PFSK-1 (cell line): ENCODE results near the gene GABBR2.

Source experiments
- FOXP2 ChIP-seq: optimal IDR thresholded peaks from 2 replicates; pipeline ENCODE3; 2011; ENCODE audit warnings: borderline replicate concordance, control low read depth, inconsistent platforms; ENCODE audit not compliant: insufficient read depth; ENCODE audit errors: extremely low read length, extremely low read depth
- POLR2AphosphoS5 ChIP-seq: IDR thresholded peaks from 2 replicates; pipeline ENCODE4 v1.6.1; 2012; ENCODE audit warnings: low read depth, mild to moderate bottlenecking, control low read depth, low read length, moderate library complexity
- REST ChIP-seq, 2 experiments: IDR thresholded peaks; 2 replicates each; pipeline versions ENCODE4 v1.6.1 to v1.8.0; 2011 to 2012; ENCODE audit warnings: low read depth in 2 of 2, low read length in 2 of 2, control low read depth in 1 of 2, inconsistent platforms in 1 of 2, mild to moderate bottlenecking in 1 of 2, moderate library complexity in 1 of 2; ENCODE audit not compliant: insufficient read depth in 1 of 2
- SIN3A ChIP-seq: IDR thresholded peaks from 2 replicates; pipeline ENCODE4 v1.6.1; 2012; ENCODE audit warnings: mild to moderate bottlenecking, low read length, moderate library complexity, borderline replicate concordance; ENCODE audit not compliant: insufficient read depth
- TAF1 ChIP-seq: IDR thresholded peaks from 2 replicates; pipeline ENCODE4 v1.6.1; 2012; ENCODE audit warnings: low read length, control low read depth, borderline replicate concordance; ENCODE audit not compliant: insufficient read depth

The GABBR2 gene

GRCh38 chr9:98740226-98740881, 31.6 kb upstream of the GABBR2 start:
- no peak for TF ChIP-seq SIN3A
- TF ChIP-seq REST (IDR thresholded peaks at IDR 0.05; ENCODE audit: insufficient read depth in 1 of 2, low read depth in 2 of 2, low read length in 2 of 2), result peak in 1 of 2 experiments; percentile 57; a peak in 1 of 4 replicates

- TF ChIP-seq SIN3A, result no peak
- no peak for TF ChIP-seq FOXP2
- no peak for TF ChIP-seq REST (IDR thresholded peaks at IDR 0.05; ENCODE audit: insufficient read depth in 1 of 2, low read depth in 2 of 2, low read length in 2 of 2)
These were observed 30.0 kb upstream of the GABBR2 start for GRCh38 chr9:98738741-98739140.

GRCh38 chr9:98736226-98736625, 27.5 kb upstream of the GABBR2 start:
- TF ChIP-seq TAF1, result no peak
- TF ChIP-seq POLR2AphosphoS5, result no peak
- no peak for TF ChIP-seq REST (IDR thresholded peaks at IDR 0.05; ENCODE audit: insufficient read depth in 1 of 2, low read depth in 2 of 2, low read length in 2 of 2)

GRCh38 chr9:98732801-98733200, 24.1 kb upstream of the GABBR2 start:
- TF ChIP-seq FOXP2 (no peak), TAF1 (no peak)

GRCh38 chr9:98732091-98732490, 23.4 kb upstream of the GABBR2 start:
- TF ChIP-seq FOXP2, result no peak
- TF ChIP-seq REST (IDR thresholded peaks at IDR 0.05; ENCODE audit: insufficient read depth in 1 of 2, low read depth in 2 of 2, low read length in 2 of 2), result no peak
- TF ChIP-seq SIN3A, result no peak
- TF ChIP-seq POLR2AphosphoS5, result no peak
- no peak for TF ChIP-seq TAF1
